RWPE1 (cell line): ENCODE results near the gene ABCF3.

Experiments used
- CTCF ChIA-PET: fragments of 350-600 bp; sonication (Branson Sonifier 250); formaldehyde crosslinking; extraction: SDS; loops from one replicate; lab custom pipeline; 2021; lab: Yijun Ruan, JAX
- POLR2A ChIA-PET: fragments of 400-600 bp; formaldehyde crosslinking; extraction: SDS; loops from one replicate; lab custom pipeline; 2020; ENCODE audit warnings: antibody characterized with exemption; ENCODE audit not compliant: low non-redundant PET; lab: Yijun Ruan, JAX
- DNase-seq: peaks from one replicate; pipeline ENCODE4 v3.0.0; 2012; ENCODE audit warnings: low spot score
- H3K27ac ChIP-seq: fragments of 450-650 bp; 2 replicates; pipeline ENCODE4 v1.5.1; 2017
- CTCF ChIP-seq: fragments of 450-650 bp; conservative IDR thresholded peaks from 2 replicates; pipeline ENCODE4 v1.5.1; 2017; ENCODE audit warnings: low read depth, mild to moderate bottlenecking

The ABCF3 gene

DNA sequence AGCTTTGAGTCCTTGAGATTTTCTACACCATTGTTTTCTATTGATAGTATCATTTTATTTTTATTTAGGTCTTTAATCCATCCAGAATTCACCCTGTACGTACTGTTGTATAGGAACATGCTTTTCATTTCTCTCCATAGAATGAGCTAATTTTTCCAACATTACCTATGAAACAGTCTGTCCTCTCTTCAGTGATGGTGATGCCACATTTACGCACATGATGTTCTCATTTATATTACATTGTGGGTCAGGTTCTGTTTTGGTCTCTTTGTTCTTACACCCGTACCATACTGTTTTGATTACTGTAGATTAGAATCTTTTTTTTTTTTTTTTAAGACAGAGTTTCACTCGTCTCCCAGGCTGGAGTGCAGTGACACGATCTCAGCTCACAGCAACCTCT, 25.7 kb downstream of the ABCF3 start:
- ChIA-PET POLR2A (no interaction called here), CTCF (interaction anchor here (1.0 kb wide), 1 partner anchor 328 kb away, joined by 3 read pairs; no protein-coding TSS in a partner anchor)
- TF ChIP-seq CTCF: no peak
- H3K27ac ChIP-seq: no peak overlapping the region
- DNase-seq: no peak

GRCh38 chr3:184218814-184219213, 32.8 kb downstream of the ABCF3 start:
- H3K27ac ChIP-seq: no peak overlapping the region
- CTCF ChIA-PET: no interaction called here
- no peak for TF ChIP-seq CTCF
- POLR2A ChIA-PET: no interaction called here
- DNase-seq: no peak

GRCh38 chr3:184222521-184222920, 36.5 kb downstream of the ABCF3 start:
- no peak for TF ChIP-seq CTCF
- ChIA-PET POLR2A (no interaction called here), CTCF (no interaction called here)
- no peak overlapping the region for H3K27ac ChIP-seq
- no peak for DNase-seq

GRCh38 chr3:184223946-184224345, 37.9 kb downstream of the ABCF3 start:
- no peak for TF ChIP-seq CTCF
- CTCF ChIA-PET: no interaction called here
- H3K27ac ChIP-seq: no peak overlapping the region
- DNase-seq: no peak
- POLR2A ChIA-PET: no interaction called here

DNA sequence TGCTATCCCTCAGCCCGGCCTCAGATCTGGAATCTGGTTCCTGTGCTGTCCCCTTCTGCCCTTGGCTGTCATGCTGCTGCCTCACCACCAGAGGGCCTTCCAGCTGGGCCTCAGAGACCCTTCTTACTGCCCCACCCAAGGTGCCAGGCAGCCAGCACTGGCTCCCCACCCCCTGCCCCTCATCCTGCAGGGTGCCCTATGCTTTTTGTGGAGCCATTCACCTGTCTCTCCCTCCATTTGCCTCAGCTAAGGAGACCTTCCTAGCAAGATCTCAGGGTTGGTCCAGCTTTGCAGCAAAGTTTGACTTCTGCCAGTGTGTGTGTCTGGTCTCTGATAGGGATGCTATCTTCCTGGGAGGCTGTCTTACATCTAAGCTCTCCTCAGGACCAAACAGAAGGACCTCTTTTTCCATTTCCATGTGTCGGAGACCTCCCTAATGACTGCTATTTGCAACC, 41.5 kb downstream of the ABCF3 start:
- no peak overlapping the region for H3K27ac ChIP-seq
- DNase-seq: no peak
- CTCF ChIA-PET: interaction anchor here (0.5 to 4.6 kb wide), 22 partner anchors 10 to 1142 kb away, joined by 3 to 32 read pairs (median 4); partner anchors contain the start of genes ABCF3, EEF1AKMT4 and EPHB3
- POLR2A ChIA-PET: no interaction called here
- TF ChIP-seq CTCF: peak; percentile 72

DNA sequence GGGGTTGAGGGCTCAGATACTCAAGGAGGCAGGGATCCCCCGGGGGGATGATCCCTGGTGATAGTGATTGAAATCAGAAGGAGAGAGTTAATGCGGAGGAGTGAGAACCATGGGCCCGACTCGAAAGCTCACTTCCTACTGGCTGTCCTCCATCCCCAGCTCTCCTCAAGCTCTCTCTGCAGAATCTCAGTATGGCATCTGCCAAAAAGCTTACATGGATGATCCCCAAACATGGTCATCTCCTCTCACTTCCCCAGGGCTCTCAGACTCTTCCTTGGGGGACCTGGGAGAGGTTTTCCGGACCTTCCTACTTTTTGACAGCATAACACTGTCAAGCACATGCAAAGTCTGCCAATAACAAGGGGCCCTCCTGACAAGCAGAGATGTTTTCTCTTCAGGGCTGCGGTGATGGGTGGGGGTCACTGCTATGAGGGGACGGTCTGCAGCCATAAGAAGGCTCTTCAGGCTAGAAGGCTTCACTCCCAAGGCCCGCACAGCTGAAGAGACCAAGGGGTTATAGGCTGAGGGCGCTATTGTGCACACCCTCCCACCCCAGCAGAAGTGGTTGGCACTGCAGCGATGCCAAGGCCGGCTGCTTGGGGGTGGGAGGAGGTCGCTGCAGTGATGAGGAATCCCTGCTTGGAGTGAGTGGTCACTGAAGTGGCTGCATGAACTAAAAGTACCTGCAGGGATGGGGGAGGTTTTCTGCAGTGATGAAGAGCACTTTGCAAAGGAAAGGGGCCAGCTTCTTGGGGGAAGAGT, 42.6 kb downstream of the ABCF3 start:
- TF ChIP-seq CTCF: no peak
- ChIA-PET CTCF (interaction anchor here (0.6 to 4.6 kb wide), 10 partner anchors 9 to 333 kb away, joined by 3 to 32 read pairs (median 5); partner anchors contain the start of genes ABCF3 and EEF1AKMT4), POLR2A (no interaction called here)
- no peak for DNase-seq
- H3K27ac ChIP-seq: no peak overlapping the region
